Medulla oblongata (tissue), 1 donor: ENCODE results near the gene ATP8B1.
"Not testable (repeated sequence)": the region's sequence is repeated elsewhere in the genome, so short reads cannot be mapped to it uniquely, and the experiment has no call there.

ENCODE experiments used
- DNase-seq: peaks from one replicate; pipeline ENCODE4 v3.0.0-alpha.2; 2015; ENCODE audit errors: extremely low spot score

ATP8B1 gene

GRCh38 chr18:57727952-57728807 is 74.9 kb downstream of the ATP8B1 start:
- DNase-seq, result no peak

DNA sequence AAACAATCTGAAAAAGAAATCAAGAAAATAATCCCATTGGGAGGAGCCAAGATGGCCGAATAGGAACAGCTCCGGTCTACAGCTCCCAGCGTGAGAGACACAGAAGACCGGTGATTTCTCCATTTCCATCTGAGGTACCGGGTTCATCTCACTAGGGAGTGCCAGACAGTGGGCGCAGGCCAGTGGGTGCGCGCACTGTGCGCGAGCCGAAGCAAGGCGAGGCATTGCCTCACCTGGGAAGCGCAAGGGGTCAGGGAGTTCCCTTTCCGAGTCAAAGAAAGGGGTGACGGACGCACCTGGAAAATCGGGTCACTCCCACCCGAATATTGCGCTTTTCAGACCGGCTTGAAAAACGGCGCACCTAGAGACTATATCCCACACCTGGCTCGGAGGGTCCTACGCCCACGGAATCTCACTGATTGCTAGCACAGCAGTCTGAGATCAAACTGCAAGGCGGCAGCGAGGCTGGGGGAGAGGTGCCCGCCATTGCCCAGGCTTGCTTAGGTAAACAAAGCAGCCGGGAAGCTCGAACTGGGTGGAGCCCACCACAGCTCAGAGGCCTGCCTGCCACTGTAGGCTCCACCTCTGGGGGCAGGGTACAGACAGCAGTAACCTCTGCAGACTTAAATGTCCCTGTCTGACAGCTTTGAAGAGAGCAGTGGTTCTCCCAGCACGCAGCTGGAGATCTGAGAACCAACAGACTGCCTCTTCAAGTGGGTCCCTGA is 83.7 kb downstream of the ATP8B1 start:
- not testable (repeated sequence) for DNase-seq

DNA sequence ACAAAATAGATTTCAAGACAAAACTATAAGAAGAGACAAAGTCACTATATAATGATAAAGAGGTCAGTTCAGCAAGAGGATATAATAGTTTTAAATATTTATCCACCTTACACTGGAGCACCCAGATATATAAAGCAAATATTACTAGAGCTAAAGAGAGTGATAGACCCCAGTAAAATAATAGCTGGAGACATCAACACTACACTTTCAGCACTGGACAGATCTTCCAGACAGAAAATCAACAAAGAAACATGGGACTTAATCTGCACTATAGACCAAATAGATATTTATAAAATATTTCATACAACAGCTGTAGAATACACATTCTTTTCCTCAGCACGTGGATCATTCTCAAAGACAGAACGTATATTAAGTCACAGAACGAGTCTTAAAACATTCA is 86.6 kb downstream of the ATP8B1 start:
- DNase-seq, result no peak

- DNase-seq, result no peak
These were observed 87.4 kb downstream of the ATP8B1 start for GRCh38 chr18:57715671-57716070.

DNA sequence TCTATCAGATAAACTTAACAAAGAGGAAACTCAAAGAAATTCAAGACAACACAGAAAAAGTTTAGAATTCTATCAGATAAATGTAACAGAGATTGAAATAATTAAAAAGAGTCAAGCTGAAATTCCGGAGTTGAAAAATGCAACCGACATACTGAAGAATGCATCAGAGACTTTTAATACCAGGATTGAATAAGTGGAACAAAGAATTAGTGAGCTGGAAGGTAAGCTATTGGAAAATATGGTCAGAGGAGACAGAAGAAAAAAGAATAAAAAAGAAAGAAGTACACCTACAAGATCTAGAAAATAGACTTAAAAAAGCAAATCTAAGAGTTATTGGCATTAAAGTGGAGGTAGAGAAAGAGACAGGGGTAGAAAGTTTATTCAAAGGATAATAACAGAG is 88.0 kb downstream of the ATP8B1 start:
- no peak for DNase-seq

GRCh38 chr18:57710226-57710625 is 92.9 kb downstream of the ATP8B1 start:
- DNase-seq, result no peak

GRCh38 chr18:57709335-57709734 is 93.8 kb downstream of the ATP8B1 start:
- DNase-seq, result no peak

DNA sequence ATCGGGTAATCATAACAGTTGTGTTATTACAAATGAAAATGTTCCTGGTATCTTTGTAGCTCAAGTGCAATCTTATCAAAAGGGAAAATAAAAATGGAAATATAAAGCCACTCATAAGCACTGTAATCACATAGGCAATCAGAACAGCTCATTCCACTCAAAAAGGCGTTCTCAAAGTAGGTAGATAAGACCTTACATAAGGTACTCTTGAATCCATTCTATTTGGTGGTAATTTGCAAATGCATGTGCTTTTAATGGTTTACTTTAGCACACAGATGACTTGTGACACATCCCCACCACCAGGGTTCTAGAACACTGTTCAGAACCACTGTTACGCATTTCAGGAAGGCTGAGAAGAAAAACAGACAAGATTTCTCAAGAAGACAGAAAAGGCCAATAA is 94.8 kb downstream of the ATP8B1 start:
- no peak for DNase-seq

- DNase-seq, result no peak
These were observed 97.1 kb downstream of the ATP8B1 start for GRCh38 chr18:57705832-57706595.

DNA sequence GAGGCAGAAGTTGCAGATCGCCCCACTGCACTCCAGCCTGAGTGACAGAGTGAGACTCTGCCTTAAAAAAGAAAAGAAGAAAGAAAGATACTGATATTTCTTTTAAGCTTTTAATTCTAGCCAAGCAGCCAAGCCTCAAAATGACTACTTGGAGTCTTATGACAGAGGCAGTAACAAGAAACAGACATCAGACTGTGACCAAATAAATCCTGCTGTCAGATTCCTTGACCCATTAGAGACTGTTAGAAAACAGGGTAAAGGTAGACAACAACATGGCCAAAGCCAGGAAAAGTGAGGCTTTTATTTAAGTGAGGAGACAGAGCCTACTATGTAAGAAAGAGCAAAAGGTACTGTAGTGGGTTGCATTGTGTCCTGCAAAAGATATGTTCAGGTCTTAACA is 98.1 kb downstream of the ATP8B1 start:
- no peak for DNase-seq

DNA sequence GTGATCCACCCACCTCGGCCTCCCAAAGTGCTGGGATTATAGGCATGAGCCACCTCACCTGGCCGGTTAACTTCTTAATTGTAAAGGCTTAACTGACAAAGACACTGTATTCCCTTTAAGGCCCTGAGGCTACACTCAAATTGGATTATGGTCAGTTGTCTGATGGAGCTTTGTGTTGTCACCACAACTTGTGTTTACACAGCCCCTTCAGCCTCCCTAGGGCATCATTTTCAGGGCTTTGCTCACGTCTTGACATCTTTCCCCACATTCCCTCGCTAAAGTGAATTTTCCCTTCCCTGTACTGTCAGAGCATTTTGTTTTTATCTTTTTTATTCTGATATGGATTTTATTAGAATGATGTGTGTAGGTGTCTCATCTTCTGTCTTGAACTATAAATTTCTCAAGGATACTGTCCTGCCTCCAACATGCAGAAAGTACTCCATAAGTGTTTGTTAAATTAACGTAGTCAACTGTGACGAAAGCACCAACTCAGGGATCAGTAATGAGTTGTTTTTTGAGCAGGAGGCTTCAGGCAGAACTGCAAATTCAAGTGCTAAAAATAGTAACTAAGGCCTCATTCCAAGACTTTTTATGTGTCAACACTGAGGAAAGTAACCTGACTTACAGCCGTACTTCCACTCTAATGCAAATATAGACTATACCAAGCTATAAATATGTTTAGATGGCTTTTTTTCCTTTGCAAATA is 104.4 kb downstream of the ATP8B1 start:
- DNase-seq, result peak; percentile 24

- no peak for DNase-seq
These were observed 105.7 kb downstream of the ATP8B1 start for GRCh38 chr18:57697426-57697825.

DNA sequence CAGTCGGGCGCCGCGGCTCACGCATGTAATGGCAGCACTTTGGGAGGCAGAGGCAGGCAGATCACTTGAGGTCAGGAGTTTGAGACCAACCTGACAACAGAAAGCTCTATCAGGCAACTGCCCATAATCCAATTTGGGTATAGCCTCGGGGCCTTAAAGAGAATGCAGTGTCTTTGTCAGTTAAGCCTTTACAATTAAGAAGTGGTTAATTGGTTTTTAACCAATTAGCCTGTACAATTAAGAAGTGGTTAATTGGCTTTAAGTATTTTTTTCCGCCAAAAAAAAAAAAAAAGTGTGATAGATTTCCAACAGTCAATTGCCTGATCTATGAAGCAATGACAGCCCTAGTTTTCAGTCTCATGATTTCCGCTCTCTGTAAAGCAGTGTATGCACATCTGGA is 106.8 kb downstream of the ATP8B1 start:
- no peak for DNase-seq

DNA sequence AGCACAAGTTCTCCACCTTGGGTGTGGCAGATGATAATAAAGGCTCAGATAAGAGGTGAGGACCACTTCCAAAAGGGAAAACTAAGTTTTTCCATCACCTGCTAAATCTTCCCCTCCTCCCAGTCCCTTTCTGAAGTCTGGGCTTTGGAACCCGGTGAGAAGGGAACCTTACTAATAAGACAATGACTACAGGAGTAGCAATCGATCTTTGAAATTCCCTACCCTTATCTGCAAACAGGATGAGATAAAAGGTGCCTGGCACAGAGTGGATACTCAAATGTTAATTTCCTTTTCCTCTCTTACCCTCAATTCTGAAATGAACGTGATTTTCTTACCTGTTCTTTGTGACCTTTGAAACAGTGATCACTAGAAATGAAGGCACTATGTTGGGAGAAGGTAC is 111.8 kb downstream of the ATP8B1 start:
- DNase-seq, result no peak

GRCh38 chr18:57687970-57688369 is 115.1 kb downstream of the ATP8B1 start:
- DNase-seq, result no peak

DNA sequence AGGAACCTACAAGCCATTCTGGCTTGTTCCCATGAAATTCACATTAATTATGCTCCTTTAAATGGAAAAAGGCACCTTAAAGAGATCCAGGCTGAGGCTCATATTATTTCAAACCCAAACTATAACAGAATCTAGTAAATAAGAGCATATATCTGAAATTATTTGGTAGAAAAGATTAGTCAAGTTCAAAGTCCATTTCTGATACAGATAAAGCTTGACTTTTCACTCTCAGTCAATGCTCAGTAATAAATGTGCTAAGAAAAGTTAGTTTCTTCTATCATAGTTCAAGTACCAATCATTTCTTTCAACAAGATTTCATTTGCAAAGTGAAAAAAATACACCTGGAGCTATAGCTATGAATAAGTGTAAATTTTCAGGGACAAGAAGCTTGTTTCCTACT is 119.6 kb downstream of the ATP8B1 start:
- no peak for DNase-seq

DNA sequence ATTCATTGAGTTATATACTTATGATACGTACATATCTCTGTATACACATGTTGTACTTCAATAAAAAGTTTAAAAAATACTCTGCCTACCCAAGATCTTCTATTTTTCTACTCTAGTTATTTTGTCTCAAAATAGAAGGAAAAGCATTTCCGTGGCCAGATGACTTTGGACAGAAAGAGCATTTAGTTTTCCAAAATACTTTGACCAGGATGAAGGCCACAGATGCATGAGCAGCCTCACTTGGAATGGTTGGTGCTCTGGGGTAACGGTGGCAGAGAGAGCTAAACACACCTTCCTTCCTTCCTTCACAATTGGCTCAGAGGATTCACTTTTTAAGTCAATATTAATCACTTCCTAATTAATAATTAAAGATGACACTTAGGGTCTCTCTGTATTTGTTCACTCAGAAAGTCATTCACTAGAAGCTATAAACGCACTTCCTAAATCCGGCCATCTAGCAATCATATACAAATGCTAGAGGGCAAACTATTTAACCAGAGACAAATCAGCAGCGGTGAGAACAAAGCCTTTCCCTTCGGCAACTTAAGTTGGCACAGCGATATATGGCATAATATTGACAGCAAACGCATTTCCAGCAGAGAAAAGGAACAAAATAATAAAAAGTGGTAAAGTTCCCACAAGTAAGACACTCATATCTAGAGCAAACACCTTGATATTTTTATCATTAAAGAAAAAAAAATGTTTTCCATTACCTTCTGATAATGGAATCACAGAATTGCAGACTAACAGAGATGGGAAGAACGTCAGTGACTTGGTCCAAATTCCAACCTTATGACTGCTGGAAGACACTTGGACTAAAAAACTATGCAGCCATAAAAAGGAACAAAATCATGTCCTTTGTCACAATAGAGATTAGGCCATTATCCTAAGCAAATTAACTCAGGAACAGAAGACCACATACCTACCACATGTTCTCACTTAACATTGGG is 125.6 kb downstream of the ATP8B1 start:
- no peak for DNase-seq

- DNase-seq, result no peak
These were observed 128.2 kb downstream of the ATP8B1 start for GRCh38 chr18:57674891-57675290.

DNA sequence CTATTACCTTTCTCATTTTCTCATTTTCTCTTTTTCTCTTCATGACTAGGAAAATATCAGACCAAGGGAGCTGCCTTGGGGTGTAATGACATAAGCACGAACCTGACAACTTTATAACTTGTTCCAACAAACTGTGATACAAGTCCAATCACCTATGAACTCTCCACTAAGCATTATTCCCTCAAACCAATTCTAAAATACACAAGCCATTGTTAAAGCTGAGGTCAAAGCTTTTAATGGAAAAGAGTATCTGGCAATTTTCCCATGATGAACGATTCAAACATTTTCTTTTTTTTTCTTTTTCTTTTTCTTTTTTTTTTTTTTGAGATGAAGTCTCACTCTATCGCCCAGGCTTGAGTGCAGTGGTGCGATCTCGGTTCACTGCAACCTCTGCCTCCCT is 133.1 kb downstream of the ATP8B1 start:
- no peak for DNase-seq

GRCh38 chr18:57668021-57668420 is 135.1 kb downstream of the ATP8B1 start:
- no peak for DNase-seq
